Measurements from ENCODE around the gene BBS1.

DNA sequence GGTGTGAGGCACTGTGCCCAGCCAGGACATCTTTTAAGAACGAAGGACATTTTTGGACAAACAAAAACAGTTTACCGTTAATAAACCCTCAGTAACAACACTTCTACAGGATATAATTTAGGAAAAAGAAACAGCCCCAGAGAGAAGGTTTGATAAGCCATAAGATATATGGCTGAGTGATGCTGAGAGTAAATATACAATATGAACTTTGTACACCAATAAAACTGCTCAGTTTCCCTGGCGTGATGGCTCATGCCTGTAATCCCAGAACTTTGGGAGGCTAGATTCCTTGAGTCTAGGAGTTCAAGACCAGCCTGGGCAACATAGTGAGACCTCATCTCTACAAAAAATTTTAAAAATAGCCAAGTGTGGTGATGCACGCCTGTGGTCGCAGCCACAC, 11.9 kb upstream of the BBS1 start:
- TF ChIP-seq EZH2 (IDR thresholded peaks at IDR 0.05; ENCODE audit: low read depth), result no peak
- TF ChIP-seq, protein P1, sequence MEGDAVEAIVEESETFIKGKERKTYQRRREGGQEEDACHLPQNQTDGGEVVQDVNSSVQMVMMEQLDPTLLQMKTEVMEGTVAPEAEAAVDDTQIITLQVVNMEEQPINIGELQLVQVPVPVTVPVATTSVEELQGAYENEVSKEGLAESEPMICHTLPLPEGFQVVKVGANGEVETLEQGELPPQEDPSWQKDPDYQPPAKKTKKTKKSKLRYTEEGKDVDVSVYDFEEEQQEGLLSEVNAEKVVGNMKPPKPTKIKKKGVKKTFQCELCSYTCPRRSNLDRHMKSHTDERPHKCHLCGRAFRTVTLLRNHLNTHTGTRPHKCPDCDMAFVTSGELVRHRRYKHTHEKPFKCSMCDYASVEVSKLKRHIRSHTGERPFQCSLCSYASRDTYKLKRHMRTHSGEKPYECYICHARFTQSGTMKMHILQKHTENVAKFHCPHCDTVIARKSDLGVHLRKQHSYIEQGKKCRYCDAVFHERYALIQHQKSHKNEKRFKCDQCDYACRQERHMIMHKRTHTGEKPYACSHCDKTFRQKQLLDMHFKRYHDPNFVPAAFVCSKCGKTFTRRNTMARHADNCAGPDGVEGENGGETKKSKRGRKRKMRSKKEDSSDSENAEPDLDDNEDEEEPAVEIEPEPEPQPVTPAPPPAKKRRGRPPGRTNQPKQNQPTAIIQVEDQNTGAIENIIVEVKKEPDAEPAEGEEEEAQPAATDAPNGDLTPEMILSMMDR (conservative IDR thresholded peaks at IDR 0.05), result no peak

All from PC-9 (cell line).